G401.6 (cell line): Measurements from ENCODE around the gene NEU3.
"Not testable (repeated sequence)": the region's sequence is repeated elsewhere in the genome, so short reads cannot be mapped to it uniquely, and the experiment has no call there.

ENCODE experiments used
- FAIRE-seq: peaks from 2 replicates; lab custom pipeline; 2012; peaks lifted over from hg19 to GRCh38; lab: Jason Lieb, UNC

Gene NEU3

GRCh38 chr11:75029836-75030631 lies 41.3 kb downstream of the NEU3 start:
- FAIRE-seq = no peak

- no peak for FAIRE-seq
Measured at GRCh38 chr11:75031224-75031753, 42.6 kb downstream of the NEU3 start.

DNA sequence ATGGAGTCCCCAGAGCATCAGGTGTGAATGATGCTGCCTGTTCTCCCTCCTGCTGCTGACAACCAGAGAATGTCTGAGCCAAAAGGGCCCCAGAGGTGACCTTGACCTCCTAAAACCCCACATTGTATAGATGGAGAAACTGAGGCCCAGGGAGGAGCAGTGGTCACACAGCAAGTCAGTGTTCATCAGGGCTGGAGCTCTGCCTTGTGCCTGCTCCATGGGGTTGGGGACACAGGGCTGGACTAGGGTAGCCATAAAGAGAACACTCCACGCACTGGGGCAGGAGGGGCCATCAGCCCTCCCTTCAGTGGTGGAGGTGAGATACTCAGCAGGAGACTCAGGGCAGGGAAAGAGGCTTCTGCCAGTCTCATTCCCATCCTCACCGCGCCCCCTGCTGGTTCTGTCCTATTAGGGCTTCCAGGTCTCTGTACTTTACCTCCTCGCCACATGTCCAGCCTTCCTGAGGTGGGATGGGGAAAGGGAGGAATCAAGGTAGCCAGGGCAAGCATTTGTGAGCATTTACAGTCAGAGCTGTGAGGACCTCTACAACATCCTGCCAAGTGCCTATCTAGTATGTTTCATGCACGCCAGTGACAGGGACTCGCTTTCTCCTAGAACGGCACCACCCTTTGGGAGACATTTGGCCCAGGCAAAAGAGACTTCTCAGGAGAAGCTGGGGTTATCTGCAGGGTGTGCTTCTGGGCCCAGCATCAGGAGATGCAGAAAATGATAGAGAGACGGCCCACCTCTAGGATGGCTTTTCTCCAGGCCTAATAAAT lies 43.2 kb downstream of the NEU3 start:
- no peak for FAIRE-seq

DNA sequence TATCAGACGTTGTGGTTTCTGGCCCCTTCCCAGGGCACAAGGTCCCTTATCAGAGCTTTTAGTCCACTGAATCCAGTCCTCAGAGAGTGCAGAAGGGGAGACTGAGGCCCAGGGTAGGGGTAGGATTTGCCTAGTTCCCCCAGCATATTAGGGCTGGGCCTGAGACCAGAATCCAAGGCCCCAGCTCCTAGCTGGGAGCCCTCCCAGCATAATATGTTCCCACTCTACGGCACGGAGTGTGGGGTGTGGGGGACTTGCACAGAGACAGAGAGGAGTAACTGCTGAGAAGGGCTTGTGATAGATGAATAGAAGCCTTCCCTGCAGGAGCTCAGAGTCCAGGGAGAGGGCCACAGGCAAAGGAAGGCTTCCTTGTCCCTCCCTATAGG lies 43.8 kb downstream of the NEU3 start:
- FAIRE-seq = no peak

GRCh38 chr11:75033916-75034315 lies 45.2 kb downstream of the NEU3 start:
- no peak for FAIRE-seq

DNA sequence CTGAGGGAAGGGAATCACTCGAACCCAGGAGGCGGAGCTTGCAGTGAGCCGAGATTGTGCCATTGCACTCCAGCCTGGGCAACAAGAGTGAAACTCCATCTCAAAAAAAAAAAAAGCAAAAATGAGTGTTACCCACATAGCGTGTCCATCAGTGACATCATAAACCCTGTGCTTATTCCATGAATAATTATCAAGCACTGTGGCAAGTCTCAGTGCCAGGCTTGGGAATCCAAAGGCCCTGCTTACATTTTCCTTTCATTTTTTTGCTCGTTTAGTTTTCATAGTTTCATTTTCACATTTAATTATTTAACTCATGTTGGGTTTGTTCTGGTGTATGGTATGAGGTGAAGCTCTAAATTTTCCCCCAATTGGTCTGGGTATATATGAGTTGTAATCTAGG lies 46.5 kb downstream of the NEU3 start:
- no peak for FAIRE-seq

GRCh38 chr11:75035911-75036565 lies 47.3 kb downstream of the NEU3 start:
- FAIRE-seq = no peak

DNA sequence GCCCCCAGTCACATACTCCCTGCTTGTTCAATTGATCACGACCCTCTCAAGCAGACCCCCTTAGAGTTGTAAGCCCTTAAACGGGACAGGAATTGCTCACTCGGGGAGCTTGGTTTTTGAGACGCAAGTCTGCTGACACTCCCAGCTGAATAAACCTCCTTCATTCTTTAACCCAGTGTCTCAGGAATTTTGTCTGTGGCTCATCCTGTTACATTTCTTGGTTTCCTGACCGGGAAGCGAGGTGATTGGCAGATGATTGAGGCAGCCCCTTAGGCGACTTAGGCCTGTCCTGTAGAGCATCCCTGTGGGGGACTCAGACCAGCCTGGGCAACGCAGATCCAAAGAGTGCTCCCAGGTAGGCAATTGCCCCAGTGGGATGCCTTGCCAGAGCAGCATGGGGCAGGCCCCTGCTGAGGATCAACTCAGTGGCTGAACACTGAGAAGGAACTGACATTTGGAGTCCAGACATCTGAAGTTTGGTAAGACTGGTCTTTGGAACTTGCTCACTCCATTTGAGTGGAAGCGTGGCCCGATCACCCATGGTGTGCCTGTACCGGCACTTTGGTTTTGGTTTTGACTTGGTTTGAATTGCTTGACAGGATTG lies 51.5 kb downstream of the NEU3 start:
- FAIRE-seq = no peak

GRCh38 chr11:75041263-75041662 lies 52.5 kb downstream of the NEU3 start:
- no peak for FAIRE-seq

- FAIRE-seq = not testable (repeated sequence)
Measured at GRCh38 chr11:75041821-75042220, 53.1 kb downstream of the NEU3 start.

- not testable (repeated sequence) for FAIRE-seq
Measured at GRCh38 chr11:75044381-75045170, 55.8 kb downstream of the NEU3 start.

- not testable (repeated sequence) for FAIRE-seq
Measured at GRCh38 chr11:75046668-75047067, 57.9 kb downstream of the NEU3 start.

GRCh38 chr11:75047191-75047590 lies 58.5 kb downstream of the NEU3 start:
- no peak for FAIRE-seq

GRCh38 chr11:75049501-75050266 lies 61.0 kb downstream of the NEU3 start:
- not testable (repeated sequence) for FAIRE-seq

DNA sequence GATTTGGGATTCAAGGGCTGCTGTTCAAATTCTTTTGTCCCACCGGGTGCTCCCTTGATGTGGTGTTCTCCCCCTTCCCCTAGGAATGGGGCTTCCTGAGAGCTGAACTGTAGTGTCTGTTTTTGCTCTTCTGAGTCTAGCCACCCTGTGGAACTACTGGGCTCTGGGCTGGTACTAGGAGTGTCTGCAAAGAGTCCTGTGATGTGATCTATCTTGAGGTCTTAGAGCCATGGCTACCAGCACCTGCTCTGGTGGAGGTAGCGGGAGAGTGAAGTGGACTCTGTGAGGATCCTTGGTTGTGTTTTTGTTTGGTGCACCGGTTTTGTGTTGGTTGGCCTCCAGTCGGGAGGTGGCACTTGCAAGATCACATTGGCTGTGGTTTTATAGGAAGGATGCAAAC lies 61.8 kb downstream of the NEU3 start:
- no peak for FAIRE-seq

GRCh38 chr11:75051043-75051442 lies 62.3 kb downstream of the NEU3 start:
- no peak for FAIRE-seq

DNA sequence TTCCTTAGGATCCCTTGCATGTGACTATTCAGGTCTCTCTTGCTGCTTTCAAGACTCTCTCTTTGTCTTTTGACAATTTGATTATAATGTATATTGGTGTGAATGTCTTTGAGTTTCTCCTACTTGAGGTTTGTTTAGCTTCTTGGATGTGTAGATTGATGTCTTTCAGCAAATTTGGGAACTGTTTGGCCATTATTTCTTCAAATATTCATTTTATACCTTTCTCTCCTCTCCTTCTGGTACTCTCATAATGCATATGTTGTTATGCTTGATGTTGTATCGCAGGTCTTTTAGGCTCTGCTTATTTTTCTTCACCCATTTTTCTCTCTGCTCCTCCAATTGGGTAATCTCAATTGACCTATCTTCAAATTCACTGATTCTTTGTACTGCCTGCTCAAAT lies 63.7 kb downstream of the NEU3 start:
- FAIRE-seq = no peak

DNA sequence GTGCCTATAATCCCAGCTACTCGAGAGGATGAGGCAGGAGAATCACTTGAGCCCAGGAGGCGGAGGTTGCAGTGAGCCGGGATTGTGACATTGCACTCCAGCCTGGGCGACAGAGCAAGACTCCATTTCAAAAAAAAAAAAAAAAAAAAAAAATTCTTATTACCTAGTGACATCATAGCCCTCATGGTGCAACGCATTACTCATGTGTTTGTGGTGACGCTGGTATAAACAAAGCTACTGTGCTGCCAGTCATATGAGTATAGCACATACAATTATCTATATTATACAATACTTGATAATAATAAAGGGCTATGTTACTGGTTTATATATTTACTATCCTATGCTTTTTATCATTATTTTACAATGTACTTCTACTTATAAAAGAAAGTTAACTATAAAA lies 66.8 kb downstream of the NEU3 start:
- FAIRE-seq = no peak

DNA sequence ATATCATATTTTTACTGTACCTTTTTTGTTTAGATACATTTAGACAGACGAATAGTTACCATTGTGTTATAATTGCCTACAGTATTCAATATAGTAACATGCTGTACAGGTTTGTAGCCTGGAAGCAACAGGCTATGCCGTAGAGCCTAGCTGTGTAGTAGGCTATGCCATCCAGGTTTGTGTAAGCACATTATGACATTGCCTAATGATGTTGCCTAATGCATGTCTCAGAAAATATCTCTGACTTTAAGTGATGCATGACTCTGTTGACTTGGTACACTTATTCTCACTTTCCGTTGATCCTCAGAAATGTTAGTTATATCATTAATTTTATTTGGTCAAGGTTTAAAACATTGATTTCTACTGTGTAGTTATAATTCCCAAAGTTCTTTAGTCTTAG lies 68.1 kb downstream of the NEU3 start:
- no peak for FAIRE-seq

GRCh38 chr11:75059299-75059698 lies 70.6 kb downstream of the NEU3 start:
- no peak for FAIRE-seq
